Osteoblast (primary cell): Measurements from ENCODE around the gene MRPS22. TPM values are rescaled to one million over a fixed set of nuclear protein-coding genes. Genes with fewer than 3 reads are reported as not detected.

Experiments
- DNase-seq: peaks from one replicate; pipeline ENCODE4 v3.0.0; 2011; ENCODE audit warnings: low spot score, mixed read lengths; ENCODE audit not compliant: insufficient read length; ENCODE audit errors: missing footprints
- H2AFZ ChIP-seq: 2 replicates; pipeline ENCODE4 v1.6.0; 2011; ENCODE audit warnings: mild to moderate bottlenecking, low read length
- H3K27ac ChIP-seq: 2 replicates; pipeline ENCODE4 v1.5.1; 2011; ENCODE audit warnings: mild to moderate bottlenecking, low read depth, low read length, moderate library complexity
- H3K27me3 ChIP-seq: 2 replicates; pipeline ENCODE4 v1.6.0; 2012; ENCODE audit warnings: mild to moderate bottlenecking, control low read depth, inconsistent platforms, low read length, moderate library complexity; ENCODE audit not compliant: insufficient read depth
- H3K36me3 ChIP-seq: 2 replicates; pipeline ENCODE4 v1.5.1; 2011; ENCODE audit warnings: mild to moderate bottlenecking, low read length, control low read depth, moderate library complexity; ENCODE audit not compliant: insufficient read depth
- H3K4me1 ChIP-seq: 2 replicates; pipeline ENCODE4 v1.5.1; 2011; ENCODE audit warnings: mild to moderate bottlenecking, low read length, control low read depth, moderate library complexity; ENCODE audit not compliant: insufficient read depth
- H3K4me2 ChIP-seq: 2 replicates; pipeline ENCODE4 v1.6.0; 2011; ENCODE audit warnings: mild to moderate bottlenecking, low read length; ENCODE audit not compliant: insufficient read depth
- H3K4me3 ChIP-seq: fragments of 200-600 bp; sonication (generic); 3 replicates; pipeline ENCODE4 v1.5.1; 2012; ENCODE audit warnings: mild to moderate bottlenecking, low read length, inconsistent platforms; ENCODE audit not compliant: insufficient read depth
- H3K79me2 ChIP-seq: 2 replicates; pipeline ENCODE4 v1.6.0; 2012; ENCODE audit warnings: mild to moderate bottlenecking, low read length, control low read depth, inconsistent platforms; ENCODE audit not compliant: insufficient read depth
- H3K9me3 ChIP-seq: 2 replicates; pipeline ENCODE4 v1.5.1; 2011; ENCODE audit warnings: low read depth, low read length, control low read depth
- H4K20me1 ChIP-seq: 2 replicates; pipeline ENCODE4 v1.6.0; 2012; ENCODE audit warnings: mild to moderate bottlenecking, low read length, control low read depth; ENCODE audit not compliant: insufficient read depth
- total RNA-seq: library from RNA; depleted of rRNA; stranded (reverse); fragments of >200 nt; gene quantifications from 2 replicates; pipeline ENCODE4 v1.2.3, GENCODE V29; 2012
- TF ChIP-seq, protein P1 (sequence below): IDR thresholded peaks from 2 replicates; pipeline ENCODE4 v1.5.1; 2011; ENCODE audit warnings: mild to moderate bottlenecking, low read depth, low read length, moderate library complexity; ENCODE audit errors: extremely low read depth

Gene MRPS22
- total RNA-seq, 1 donor: 65.1 TPM

DNA sequence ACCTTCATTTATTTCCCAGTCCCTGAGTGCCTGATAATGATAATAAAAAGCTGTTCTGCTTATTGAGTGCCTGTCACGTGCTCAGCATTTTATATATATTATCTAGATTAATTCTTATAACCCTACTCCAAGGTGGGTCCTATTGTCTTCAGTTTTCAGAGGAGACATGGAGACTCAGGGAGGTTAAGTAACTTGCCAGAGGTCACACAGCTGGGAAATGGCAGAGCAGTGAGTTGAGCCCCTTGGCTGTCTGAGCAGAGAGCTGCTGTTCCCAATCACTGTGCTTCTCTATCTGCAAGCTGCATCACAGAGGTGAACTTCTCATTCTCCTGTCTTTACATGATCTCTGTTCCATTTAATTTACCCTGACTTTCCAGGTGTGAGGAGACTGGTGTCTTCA lies 32.3 kb upstream of the MRPS22 start:
- Histone ChIP-seq H4K20me1 (no peaks in the 10 kb centered on the region), H3K27ac (no peak overlapping the region), H2AFZ (no peak overlapping the region), H3K27me3 (no peaks in the 10 kb centered on the region), H3K4me1 (peaks cover 50% of the 10 kb centered on the region), H3K79me2 (no peaks in the 10 kb centered on the region), H3K36me3 (no peaks in the 10 kb centered on the region), H3K4me2 (no peak overlapping the region), H3K4me3 (no peak overlapping the region), H3K9me3 (no peaks in the 10 kb centered on the region)
- TF ChIP-seq, protein P1, sequence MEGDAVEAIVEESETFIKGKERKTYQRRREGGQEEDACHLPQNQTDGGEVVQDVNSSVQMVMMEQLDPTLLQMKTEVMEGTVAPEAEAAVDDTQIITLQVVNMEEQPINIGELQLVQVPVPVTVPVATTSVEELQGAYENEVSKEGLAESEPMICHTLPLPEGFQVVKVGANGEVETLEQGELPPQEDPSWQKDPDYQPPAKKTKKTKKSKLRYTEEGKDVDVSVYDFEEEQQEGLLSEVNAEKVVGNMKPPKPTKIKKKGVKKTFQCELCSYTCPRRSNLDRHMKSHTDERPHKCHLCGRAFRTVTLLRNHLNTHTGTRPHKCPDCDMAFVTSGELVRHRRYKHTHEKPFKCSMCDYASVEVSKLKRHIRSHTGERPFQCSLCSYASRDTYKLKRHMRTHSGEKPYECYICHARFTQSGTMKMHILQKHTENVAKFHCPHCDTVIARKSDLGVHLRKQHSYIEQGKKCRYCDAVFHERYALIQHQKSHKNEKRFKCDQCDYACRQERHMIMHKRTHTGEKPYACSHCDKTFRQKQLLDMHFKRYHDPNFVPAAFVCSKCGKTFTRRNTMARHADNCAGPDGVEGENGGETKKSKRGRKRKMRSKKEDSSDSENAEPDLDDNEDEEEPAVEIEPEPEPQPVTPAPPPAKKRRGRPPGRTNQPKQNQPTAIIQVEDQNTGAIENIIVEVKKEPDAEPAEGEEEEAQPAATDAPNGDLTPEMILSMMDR: no peak
- DNase-seq: no peak

DNA sequence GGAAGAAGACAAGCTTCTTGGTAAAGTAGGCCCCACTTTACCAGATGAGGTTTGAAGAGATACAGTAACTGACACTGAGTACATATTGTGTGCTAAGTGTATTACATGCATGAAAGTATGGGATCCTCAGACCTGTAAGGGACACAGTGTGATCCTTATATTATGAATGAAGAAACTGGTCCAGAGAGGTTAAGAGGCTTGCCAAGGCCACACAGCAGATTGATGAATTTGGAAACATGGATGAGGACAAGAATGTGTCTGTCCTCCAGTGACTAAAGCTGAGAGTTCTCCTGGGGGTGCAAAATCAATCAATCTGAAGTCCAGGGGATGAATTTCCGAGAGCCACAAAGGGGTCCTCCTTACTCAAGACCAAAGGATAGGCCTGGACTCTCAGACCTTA lies 31.4 kb upstream of the MRPS22 start:
- no peak overlapping the region for H3K27ac ChIP-seq
- H3K4me1 ChIP-seq: peaks cover 50% of the 10 kb centered on the region

DNA sequence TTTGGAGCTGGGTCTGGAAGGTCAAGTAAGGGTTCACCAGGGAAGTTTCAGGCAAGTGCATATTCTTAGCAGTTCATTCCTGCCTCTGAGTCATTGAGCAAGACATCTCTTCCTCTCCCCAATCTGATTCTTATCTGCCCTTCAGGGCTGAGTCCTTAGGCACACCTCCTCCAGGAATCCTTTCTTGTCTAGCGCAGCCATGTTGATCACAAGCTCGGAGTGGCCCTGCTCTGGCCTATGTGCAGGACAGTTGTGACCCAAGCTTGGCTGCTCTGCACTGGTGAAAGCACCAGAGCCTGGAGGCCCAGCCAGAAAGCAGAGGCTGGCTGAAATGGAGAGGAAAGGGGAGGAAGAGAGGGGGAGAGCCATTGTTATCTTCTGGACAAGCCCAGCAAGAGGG lies 30.9 kb upstream of the MRPS22 start:
- Histone ChIP-seq H4K20me1 (no peaks in the 10 kb centered on the region), H3K79me2 (no peaks in the 10 kb centered on the region), H3K27me3 (no peaks in the 10 kb centered on the region), H3K4me3 (no peak overlapping the region), H3K4me2 (no peak overlapping the region), H3K36me3 (no peaks in the 10 kb centered on the region), H3K9me3 (no peaks in the 10 kb centered on the region), H3K4me1 (peaks cover 48% of the 10 kb centered on the region), H2AFZ (peak overlapping the region; percentile 44), H3K27ac (no peak overlapping the region)
- no peak for DNase-seq
- TF ChIP-seq, protein P1: no peak

More for the DNA sequence above, 31.4 kb upstream of the MRPS22 start:
- no peaks in the 10 kb centered on the region for H3K27me3 ChIP-seq
- H3K9me3 ChIP-seq: no peaks in the 10 kb centered on the region
- TF ChIP-seq, protein P1: no peak
- DNase-seq: no peak
- H3K79me2 ChIP-seq: no peaks in the 10 kb centered on the region
- no peak overlapping the region for H3K4me3 ChIP-seq
- no peaks in the 10 kb centered on the region for H3K36me3 ChIP-seq
- no peak overlapping the region for H2AFZ ChIP-seq
- H4K20me1 ChIP-seq: no peaks in the 10 kb centered on the region
- no peak overlapping the region for H3K4me2 ChIP-seq

DNA sequence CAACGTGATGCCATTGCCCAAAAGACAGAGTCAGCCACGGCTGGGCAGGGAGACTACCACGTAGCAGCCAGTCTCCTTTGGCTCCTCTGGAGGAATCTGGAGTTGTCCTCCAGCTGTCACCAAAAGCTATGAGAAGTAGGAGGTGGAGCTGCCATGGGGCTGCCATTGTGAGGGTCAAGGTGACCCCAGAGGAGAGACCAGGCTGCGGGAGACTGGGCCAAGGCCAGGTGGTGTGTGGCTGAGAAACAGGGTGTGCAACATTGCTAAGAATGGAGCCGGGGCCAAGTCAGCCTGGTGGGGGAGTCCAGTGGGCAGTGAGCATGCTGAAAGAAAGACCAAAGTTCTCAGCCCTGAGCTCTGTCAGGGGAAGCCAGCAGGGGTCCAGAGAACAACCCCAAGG lies 29.9 kb upstream of the MRPS22 start:
- no peak overlapping the region for H3K27ac ChIP-seq
- DNase-seq: no peak
- TF ChIP-seq, protein P1: no peak
- H2AFZ ChIP-seq: no peak overlapping the region
- no peak overlapping the region for H3K4me3 ChIP-seq
- peaks cover 40% of the 10 kb centered on the region for H3K4me1 ChIP-seq
- H3K9me3 ChIP-seq: no peaks in the 10 kb centered on the region
- H3K36me3 ChIP-seq: no peaks in the 10 kb centered on the region
- H3K79me2 ChIP-seq: no peaks in the 10 kb centered on the region
- H4K20me1 ChIP-seq: no peaks in the 10 kb centered on the region
- H3K4me2 ChIP-seq: no peak overlapping the region
- no peaks in the 10 kb centered on the region for H3K27me3 ChIP-seq
